SK-N-SH treated with all-trans-retinoic acid at 6 μM for 48 hours (cell line): ENCODE data around the gene NCSTN.

ENCODE experiments used
- ATAC-seq: fragments of 200-7000 bp; cut with Tn5 transposase; 3 replicates; pipeline ENCODE4 v1.9.1; 2020; ENCODE audit warnings: mild to moderate bottlenecking, moderate library complexity
- ARNTL ChIP-seq: fragments of 450-650 bp; formaldehyde crosslinking; IDR thresholded peaks from 2 replicates; pipeline ENCODE4 v1.5.0; 2020; ENCODE audit warnings: low read depth, mild to moderate bottlenecking, moderate library complexity, borderline replicate concordance
- BACH2 ChIP-seq: fragments of 250-450 bp; sonication (Bioruptor Pico); IDR thresholded peaks from 2 replicates; pipeline ENCODE4 v1.9.0; 2021; ENCODE audit warnings: mild to moderate bottlenecking, borderline replicate concordance
- CREB5 ChIP-seq: fragments of 250-450 bp; sonication (Bioruptor Pico); IDR thresholded peaks from 2 replicates; pipeline ENCODE4 v1.5.1; 2020; ENCODE audit warnings: low read depth, mild to moderate bottlenecking, moderate library complexity
- CSDC2 ChIP-seq: fragments of 250-450 bp; sonication (Bioruptor Pico); IDR thresholded peaks from 2 replicates; pipeline ENCODE4 v1.5.0; 2020; ENCODE audit warnings: mild to moderate bottlenecking, moderate library complexity
- ESRRG ChIP-seq: fragments of 250-450 bp; sonication (Bioruptor Pico); IDR thresholded peaks from 2 replicates; pipeline ENCODE4 v1.6.1; 2021; ENCODE audit warnings: mild to moderate bottlenecking
- GLIS3 ChIP-seq: fragments of 250-450 bp; sonication (Bioruptor Pico); IDR thresholded peaks from 2 replicates; pipeline ENCODE4 v1.5.0; 2020; ENCODE audit warnings: mild to moderate bottlenecking, moderate library complexity
- PATZ1 ChIP-seq: fragments of 250-450 bp; sonication (Bioruptor Pico); IDR thresholded peaks from 2 replicates; pipeline ENCODE4 v1.8.0; 2020; ENCODE audit warnings: mild to moderate bottlenecking, moderate library complexity, borderline replicate concordance
- PPARA ChIP-seq: fragments of 250-450 bp; sonication (Bioruptor Pico); IDR thresholded peaks from 2 replicates; pipeline ENCODE4 v1.5.0; 2020; ENCODE audit warnings: mild to moderate bottlenecking, borderline replicate concordance
- SNAI2 ChIP-seq: fragments of 250-450 bp; sonication (Bioruptor Pico); IDR thresholded peaks from 2 replicates; pipeline ENCODE4 v1.5.0; 2020; ENCODE audit warnings: mild to moderate bottlenecking, moderate library complexity
- TCF4 ChIP-seq: fragments of 250-450 bp; sonication (Bioruptor Pico); IDR thresholded peaks from 2 replicates; pipeline ENCODE4 v1.8.0; 2021; ENCODE audit warnings: mild to moderate bottlenecking, moderate library complexity, borderline replicate concordance
- TSHZ2 ChIP-seq: fragments of 250-450 bp; sonication (Bioruptor Pico); IDR thresholded peaks from 2 replicates; pipeline ENCODE4 v1.5.0; 2020; ENCODE audit warnings: mild to moderate bottlenecking, moderate library complexity
- ZC3H10 ChIP-seq: fragments of 250-450 bp; sonication (Bioruptor Pico); IDR thresholded peaks from 2 replicates; pipeline ENCODE4 v1.5.1; 2021; ENCODE audit warnings: mild to moderate bottlenecking, moderate library complexity
- ZFP3 ChIP-seq: fragments of 250-450 bp; sonication (Bioruptor Pico); IDR thresholded peaks from 2 replicates; pipeline ENCODE4 v1.5.0; 2020; ENCODE audit warnings: mild to moderate bottlenecking, moderate library complexity
- ZFP30 ChIP-seq: fragments of 450-650 bp; formaldehyde crosslinking; IDR thresholded peaks from 2 replicates; pipeline ENCODE4 v1.5.0; 2022; ENCODE audit warnings: mild to moderate bottlenecking, moderate library complexity
- ZNF565 ChIP-seq: fragments of 450-650 bp; formaldehyde crosslinking; conservative IDR thresholded peaks from 2 replicates; pipeline ENCODE4 v1.5.0; 2020; ENCODE audit warnings: low read depth, mild to moderate bottlenecking, moderate library complexity
- ZNF8 ChIP-seq: fragments of 450-650 bp; formaldehyde crosslinking; IDR thresholded peaks from 2 replicates; pipeline ENCODE4 v1.5.0; 2020; ENCODE audit warnings: mild to moderate bottlenecking, moderate library complexity
- TF ChIP-seq, protein P1 (sequence below): fragments of 250-450 bp; sonication (Bioruptor Pico); IDR thresholded peaks from 2 replicates; pipeline ENCODE4 v1.5.1; 2021; ENCODE audit warnings: mild to moderate bottlenecking, moderate library complexity
- TF ChIP-seq, protein P2 (sequence below): fragments of 250-450 bp; sonication (Bioruptor Pico); IDR thresholded peaks from 2 replicates; pipeline ENCODE4 v1.8.0; 2021; ENCODE audit warnings: low read depth, mild to moderate bottlenecking, moderate library complexity, borderline replicate concordance

NCSTN gene

GRCh38 chr1:160363951-160364735, 21.0 kb downstream of the NCSTN start:
- TF ChIP-seq BACH2 (CRISPR knock-in tag) = no peak
- no peak for TF ChIP-seq GLIS3
- TF ChIP-seq, protein P1, sequence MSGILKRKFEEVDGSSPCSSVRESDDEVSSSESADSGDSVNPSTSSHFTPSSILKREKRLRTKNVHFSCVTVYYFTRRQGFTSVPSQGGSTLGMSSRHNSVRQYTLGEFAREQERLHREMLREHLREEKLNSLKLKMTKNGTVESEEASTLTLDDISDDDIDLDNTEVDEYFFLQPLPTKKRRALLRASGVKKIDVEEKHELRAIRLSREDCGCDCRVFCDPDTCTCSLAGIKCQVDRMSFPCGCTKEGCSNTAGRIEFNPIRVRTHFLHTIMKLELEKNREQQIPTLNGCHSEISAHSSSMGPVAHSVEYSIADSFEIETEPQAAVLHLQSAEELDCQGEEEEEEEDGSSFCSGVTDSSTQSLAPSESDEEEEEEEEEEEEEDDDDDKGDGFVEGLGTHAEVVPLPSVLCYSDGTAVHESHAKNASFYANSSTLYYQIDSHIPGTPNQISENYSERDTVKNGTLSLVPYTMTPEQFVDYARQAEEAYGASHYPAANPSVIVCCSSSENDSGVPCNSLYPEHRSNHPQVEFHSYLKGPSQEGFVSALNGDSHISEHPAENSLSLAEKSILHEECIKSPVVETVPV (CRISPR knock-in tag) = no peak
- TF ChIP-seq PATZ1 = no peak
- no peak for TF ChIP-seq CREB5 (CRISPR knock-in tag)
- no peak for TF ChIP-seq ESRRG (CRISPR knock-in tag)
- TF ChIP-seq, protein P2, sequence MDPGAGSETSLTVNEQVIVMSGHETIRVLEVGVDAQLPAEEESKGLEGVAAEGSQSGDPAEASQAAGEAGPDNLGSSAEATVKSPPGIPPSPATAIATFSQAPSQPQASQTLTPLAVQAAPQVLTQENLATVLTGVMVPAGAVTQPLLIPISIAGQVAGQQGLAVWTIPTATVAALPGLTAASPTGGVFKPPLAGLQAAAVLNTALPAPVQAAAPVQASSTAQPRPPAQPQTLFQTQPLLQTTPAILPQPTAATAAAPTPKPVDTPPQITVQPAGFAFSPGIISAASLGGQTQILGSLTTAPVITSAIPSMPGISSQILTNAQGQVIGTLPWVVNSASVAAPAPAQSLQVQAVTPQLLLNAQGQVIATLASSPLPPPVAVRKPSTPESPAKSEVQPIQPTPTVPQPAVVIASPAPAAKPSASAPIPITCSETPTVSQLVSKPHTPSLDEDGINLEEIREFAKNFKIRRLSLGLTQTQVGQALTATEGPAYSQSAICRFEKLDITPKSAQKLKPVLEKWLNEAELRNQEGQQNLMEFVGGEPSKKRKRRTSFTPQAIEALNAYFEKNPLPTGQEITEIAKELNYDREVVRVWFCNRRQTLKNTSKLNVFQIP (CRISPR knock-in tag) = no peak
- ATAC-seq = no peak

- TF ChIP-seq ZNF8 = no peak
- TF ChIP-seq TCF4 (CRISPR knock-in tag) = no peak
- no peak for TF ChIP-seq TSHZ2
- no peak for TF ChIP-seq PATZ1
- TF ChIP-seq ZFP3 (CRISPR knock-in tag) = no peak
- TF ChIP-seq, protein P2 (CRISPR knock-in tag) = no peak
- no peak for ATAC-seq
These were observed 22.1 kb downstream of the NCSTN start for GRCh38 chr1:160365325-160365724.

GRCh38 chr1:160366731-160367515, 23.7 kb downstream of the NCSTN start, which contains the start of gene NHLH1:
Gene NHLH1 (plus strand): TSS chr1:160367071. CDS start chr1:160370732, 3,661 bp downstream.
- peak; percentile 10; the same call in 2 of the 3 replicates for ATAC-seq
- TF ChIP-seq CSDC2 (CRISPR knock-in tag) (no peak), CREB5 (CRISPR knock-in tag) (no peak), TCF4 (CRISPR knock-in tag) (no peak), ARNTL (no peak), ZC3H10 (CRISPR knock-in tag) (no peak), BACH2 (CRISPR knock-in tag) (no peak), PPARA (CRISPR knock-in tag) (no peak), ZFP30 (no peak), SNAI2 (CRISPR knock-in tag) (no peak), ESRRG (CRISPR knock-in tag) (no peak), ZNF565 (CRISPR knock-in tag) (no peak)
